ENCODE data around the gene KLHDC4.

KLHDC4 gene

GRCh38 chr16:87725596-87726235, 40.1 kb downstream of the KLHDC4 start:
- Histone ChIP-seq H3K27me3 (ENCODE audit: low read length) (no peaks in the 10 kb centered on the region), H3K4me3 (ENCODE audit: insufficient read depth, low read length, poor library complexity, severe bottlenecking) (no peak overlapping the region), H3K27ac (ENCODE audit: low read depth, low read length) (peak overlapping the region; percentile 92), H3K79me2 (ENCODE audit: insufficient read depth, low read length) (peaks cover 26% of the 10 kb centered on the region), H4K20me1 (ENCODE audit: low read depth, low read length) (no peaks in the 10 kb centered on the region), H3K9me2 (replicated peaks; ENCODE audit: insufficient read depth, low read length) (no peaks in the 10 kb centered on the region), H2AFZ (ENCODE audit: low read depth, low read length, severe bottlenecking) (no peak overlapping the region), H3F3A (ENCODE audit: insufficient read depth) (peaks cover 30% of the 10 kb centered on the region), H3K4me2 (ENCODE audit: low read depth, low read length, poor library complexity, severe bottlenecking) (peak overlapping the region; percentile 18), H3K36me3 (ENCODE audit: low read length) (peaks cover 7% of the 10 kb centered on the region), H3K9me3 (ENCODE audit: insufficient read depth, low read length) (no peaks in the 10 kb centered on the region), H3K9ac (ENCODE audit: low read length) (no peak overlapping the region; the same call in 1 of the 2 replicates)
- TF ChIP-seq EZH2phosphoT487 (conservative IDR thresholded peaks at IDR 0.05; ENCODE audit: low read length) (no peak), CTCF (IDR thresholded peaks at IDR 0.05; ENCODE audit: insufficient read depth, low read length, poor library complexity, severe bottlenecking) (no peak)

DNA sequence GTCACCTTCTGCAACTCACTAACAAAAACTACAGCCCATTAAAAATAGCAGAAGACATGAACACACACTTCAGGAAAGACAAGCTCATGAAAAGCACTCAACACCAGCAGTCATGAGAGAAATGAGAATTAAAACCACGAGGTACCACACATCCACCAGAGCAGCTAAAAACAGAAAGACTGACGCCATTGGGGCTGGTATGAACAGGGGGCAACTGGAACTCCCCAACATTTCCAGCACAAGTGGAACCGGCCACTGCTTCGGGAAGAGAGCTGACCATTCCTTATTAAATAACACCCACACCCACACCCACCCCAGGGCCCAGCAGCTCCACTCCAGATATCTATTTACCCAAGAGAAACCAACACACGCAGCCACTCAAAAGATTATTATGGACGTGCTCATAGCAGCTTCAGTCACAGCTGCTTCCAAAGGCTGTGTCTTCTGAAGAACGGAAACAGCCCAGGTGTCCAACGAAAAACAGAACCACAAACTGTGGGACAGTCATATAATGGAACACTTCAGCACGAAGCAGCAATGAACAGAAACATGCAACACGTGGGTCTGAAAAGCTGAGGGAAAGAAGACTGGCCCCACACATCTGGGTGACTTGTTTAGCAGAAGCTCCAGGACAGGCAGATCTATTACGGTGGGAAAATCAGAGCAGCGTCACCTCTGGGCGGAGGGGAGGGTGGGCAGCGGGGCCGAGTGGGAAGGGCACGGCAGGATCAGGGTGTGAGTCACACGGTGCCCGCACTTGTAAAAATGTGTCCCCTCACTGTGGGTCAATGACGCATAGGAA, 41.1 kb downstream of the KLHDC4 start:
- H3K79me2 ChIP-seq (ENCODE audit: insufficient read depth, low read length), result peaks cover 33% of the 10 kb centered on the region
- H2AFZ ChIP-seq (ENCODE audit: low read depth, low read length, severe bottlenecking), result no peak overlapping the region
- H3K9ac ChIP-seq (ENCODE audit: low read length), result peak overlapping the region; percentile 40
- H3K9me3 ChIP-seq (ENCODE audit: insufficient read depth, low read length), result no peaks in the 10 kb centered on the region
- TF ChIP-seq EZH2phosphoT487 (conservative IDR thresholded peaks at IDR 0.05; ENCODE audit: low read length) (no peak), CTCF (IDR thresholded peaks at IDR 0.05; ENCODE audit: insufficient read depth, low read length, poor library complexity, severe bottlenecking) (no peak)
- peaks cover 30% of the 10 kb centered on the region for H3F3A ChIP-seq (ENCODE audit: insufficient read depth)
- peak overlapping the region; percentile 92 for H3K27ac ChIP-seq (ENCODE audit: low read depth, low read length)
- no peaks in the 10 kb centered on the region for H3K27me3 ChIP-seq (ENCODE audit: low read length)
- H4K20me1 ChIP-seq (ENCODE audit: low read depth, low read length), result no peaks in the 10 kb centered on the region
- H3K4me3 ChIP-seq (ENCODE audit: insufficient read depth, low read length, poor library complexity, severe bottlenecking), result peak overlapping the region; percentile 23
- no peaks in the 10 kb centered on the region for H3K9me2 ChIP-seq (replicated peaks; ENCODE audit: insufficient read depth, low read length)
- 0 out of 2 replicates have a peak, but pooled peaks cover 5% of the 10 kb centered on the region for H3K36me3 ChIP-seq (ENCODE audit: low read length)
- peak overlapping the region; percentile 47 for H3K4me2 ChIP-seq (ENCODE audit: low read depth, low read length, poor library complexity, severe bottlenecking)

GRCh38 chr16:87723226-87723623, 42.6 kb downstream of the KLHDC4 start:
- Histone ChIP-seq H3K27ac (ENCODE audit: low read depth, low read length) (peak overlapping the region; percentile 92), H3K36me3 (ENCODE audit: low read length) (0 out of 2 replicates have a peak, but pooled peaks cover 5% of the 10 kb centered on the region), H3K9me3 (ENCODE audit: insufficient read depth, low read length) (no peaks in the 10 kb centered on the region), H3K79me2 (ENCODE audit: insufficient read depth, low read length) (peaks cover 36% of the 10 kb centered on the region), H3K9ac (ENCODE audit: low read length) (peak overlapping the region; percentile 40), H3K4me2 (ENCODE audit: low read depth, low read length, poor library complexity, severe bottlenecking) (peak overlapping the region; percentile 47), H3K4me3 (ENCODE audit: insufficient read depth, low read length, poor library complexity, severe bottlenecking) (no peak overlapping the region), H3K9me2 (replicated peaks; ENCODE audit: insufficient read depth, low read length) (no peaks in the 10 kb centered on the region), H2AFZ (ENCODE audit: low read depth, low read length, severe bottlenecking) (no peak overlapping the region), H4K20me1 (ENCODE audit: low read depth, low read length) (no peaks in the 10 kb centered on the region), H3K27me3 (ENCODE audit: low read length) (no peaks in the 10 kb centered on the region), H3F3A (ENCODE audit: insufficient read depth) (peaks cover 27% of the 10 kb centered on the region)
- TF ChIP-seq EZH2phosphoT487 (conservative IDR thresholded peaks at IDR 0.05; ENCODE audit: low read length) (no peak), CTCF (IDR thresholded peaks at IDR 0.05; ENCODE audit: insufficient read depth, low read length, poor library complexity, severe bottlenecking) (no peak)

All from SU-DHL-6 (cell line).